Thyroid gland (tissue), 4 donors: ENCODE measurements around the gene THSD7B. TPM values are rescaled to one million over a fixed set of nuclear protein-coding genes. Genes with fewer than 3 reads are reported as not detected.

Experiments used
- DNase-seq, 2 donors: peaks; one replicate each; pipeline ENCODE4 v3.0.0-alpha.2; 2019
- H3K27ac ChIP-seq, 3 donors: fragments of 200-600 bp; sonication (generic); 1 replicate in 2 of 3; 2 replicates in 1 of 3; pipeline ENCODE4 v1.5.1; 2016 to 2019; ENCODE audit warnings: mild to moderate bottlenecking in 1 of 3, moderate library complexity in 1 of 3
- H3K27me3 ChIP-seq: fragments of 200-600 bp; sonication (generic); one replicate; pipeline ENCODE4 v1.5.1; 2019
- H3K36me3 ChIP-seq, 2 donors: fragments of 200-600 bp; sonication (generic); one replicate each; pipeline ENCODE4 v1.5.1; 2016 to 2019
- H3K4me1 ChIP-seq, 2 donors: fragments of 200-600 bp; sonication (generic); one replicate each; pipeline ENCODE4 v1.5.1; 2017 to 2019
- H3K4me3 ChIP-seq, 3 donors: fragments of 200-600 bp; sonication (generic); replicated peaks in 1 of 3; 1 replicate in 2 of 3; 2 replicates in 1 of 3; pipeline ENCODE4 v1.5.1; 2016; ENCODE audit warnings: mild to moderate bottlenecking in 1 of 3
- H3K9me3 ChIP-seq: fragments of 200-600 bp; sonication (generic); one replicate; pipeline ENCODE4 v1.5.1; 2017
- CTCF ChIP-seq, 6 experiments: fragments of 200-600 bp in 3 of 6; fragments of 450-650 bp in 3 of 6; sonication (generic) in 3 of 6; IDR thresholded peaks; one replicate each; pipeline ENCODE4 v1.5.1; 2016 to 2019; ENCODE audit warnings: antibody characterized with exemption in 6 of 6, mild to moderate bottlenecking in 2 of 6, inconsistent platforms in 1 of 6, moderate library complexity in 1 of 6
- POLR2A ChIP-seq, 2 donors: fragments of 450-650 bp; IDR thresholded peaks; one replicate each; pipeline ENCODE4 v1.6.1; 2017; ENCODE audit warnings: antibody characterized with exemption in 2 of 2, mild to moderate bottlenecking in 2 of 2, moderate library complexity in 1 of 2
- WGBS, 2 donors: methylation state at CpG; one replicate each; pipeline ENCODE4 v1.1.5; 2017; 5-methylcytosine and 5-hydroxymethylcytosine counted together
- intact Hi-C: fragments of 100-400 bp; cut with DNase I; formaldehyde crosslinking; loops from one replicate; pipeline ENCODE4 v1.15.1; 2023
- total RNA-seq, 4 donors: library from RNA; depleted of rRNA; stranded (reverse); fragments of >200 nt; gene quantifications; one replicate each; pipeline ENCODE4 v1.2.3, GENCODE V29; 2016

Gene THSD7B
- total RNA-seq, 4 donors from 2014 or later = 0.29 to 1.2 (median 0.92) TPM

- TF ChIP-seq CTCF (IDR thresholded peaks at IDR 0.05) = no peak
- no peak for TF ChIP-seq POLR2A (IDR thresholded peaks at IDR 0.05)
- Histone ChIP-seq H3K4me3 (no peak overlapping the region), H3K36me3 (no peaks in the 10 kb centered on the region), H3K9me3 (no peaks in the 10 kb centered on the region), H3K4me1 (no peaks in the 10 kb centered on the region), H3K27ac (no peak overlapping the region), H3K27me3 (no peaks in the 10 kb centered on the region)
- no peak for DNase-seq
- WGBS, 2 donors = 80 to 81% methylated on average over 2 of the region's 2 CpGs
- intact Hi-C loops = no loop called here
Observed at GRCh38 chr2:137607722-137608318, 842.5 kb downstream of the THSD7B start.

- WGBS, 2 donors = 81 to 83% methylated on average over 4 of the region's 4 CpGs
Observed at GRCh38 chr2:137638932-137639331, 873.6 kb downstream of the THSD7B start.

GRCh38 chr2:137644731-137645130, 879.4 kb downstream of the THSD7B start:
- 79 to 95% methylated on average over 2 of the region's 2 CpGs for WGBS, 2 donors
- H3K27me3 ChIP-seq = no peaks in the 10 kb centered on the region
- no peak for TF ChIP-seq CTCF (IDR thresholded peaks at IDR 0.05)
- no peak for TF ChIP-seq POLR2A (IDR thresholded peaks at IDR 0.05)
- DNase-seq = no peak
- H3K9me3 ChIP-seq = no peaks in the 10 kb centered on the region
- no peak overlapping the region for H3K27ac ChIP-seq
- H3K4me3 ChIP-seq = no peak overlapping the region
- no peaks in the 10 kb centered on the region for H3K4me1 ChIP-seq
- H3K36me3 ChIP-seq = no peaks in the 10 kb centered on the region
- intact Hi-C loops = no loop called here

More at GRCh38 chr2:137638932-137639331, 873.6 kb downstream of the THSD7B start:
- Histone ChIP-seq H3K27ac (no peak overlapping the region), H3K27me3 (no peaks in the 10 kb centered on the region), H3K4me1 (no peaks in the 10 kb centered on the region), H3K4me3 (no peak overlapping the region), H3K9me3 (no peaks in the 10 kb centered on the region), H3K36me3 (no peaks in the 10 kb centered on the region)
- TF ChIP-seq CTCF (IDR thresholded peaks at IDR 0.05) (no peak), POLR2A (IDR thresholded peaks at IDR 0.05) (no peak)
- intact Hi-C loops = no loop called here
- DNase-seq = no peak

- Histone ChIP-seq H3K27ac (no peak overlapping the region), H3K27me3 (no peaks in the 10 kb centered on the region), H3K4me3 (no peak overlapping the region), H3K36me3 (no peaks in the 10 kb centered on the region), H3K9me3 (no peaks in the 10 kb centered on the region), H3K4me1 (no peaks in the 10 kb centered on the region)
- WGBS, 2 donors = 86 to 89% methylated on average over 2 of the region's 2 CpGs
- intact Hi-C loops = no loop called here
- TF ChIP-seq POLR2A (IDR thresholded peaks at IDR 0.05) (no peak), CTCF (IDR thresholded peaks at IDR 0.05) (no peak)
- DNase-seq = no peak
Observed at GRCh38 chr2:137654046-137654445, 888.7 kb downstream of the THSD7B start.

- Histone ChIP-seq H3K4me1 (no peaks in the 10 kb centered on the region), H3K9me3 (no peaks in the 10 kb centered on the region), H3K27me3 (no peaks in the 10 kb centered on the region), H3K36me3 (no peaks in the 10 kb centered on the region), H3K27ac (no peak overlapping the region), H3K4me3 (no peak overlapping the region)
- 78 to 92% methylated on average over 3 of the region's 3 CpGs for WGBS, 2 donors
- no peak for DNase-seq
- TF ChIP-seq POLR2A (IDR thresholded peaks at IDR 0.05) (no peak), CTCF (IDR thresholded peaks at IDR 0.05) (no peak)
- intact Hi-C loops = no loop called here
Observed at GRCh38 chr2:137655814-137656213, 890.5 kb downstream of the THSD7B start.
